Measurements from ENCODE around the gene GINS3.

GINS3 gene

GRCh38 chr16:58346831-58347371, 45.4 kb upstream of the GINS3 start:
- no peak overlapping the region for H3K27ac ChIP-seq (replicated peaks)
- H3K4me3 ChIP-seq (replicated peaks; ENCODE audit: insufficient read depth, low read length) = no peak overlapping the region
- peaks cover 17% of the 10 kb centered on the region for H3K27me3 ChIP-seq (ENCODE audit: insufficient read depth, poor library complexity, severe bottlenecking)
- DNase-seq (ENCODE audit: low read depth in 1 of 2, low spot score in 1 of 2) = no peak
- TF ChIP-seq SPI1 (IDR thresholded peaks at IDR 0.05; ENCODE audit: borderline replicate concordance, low read depth) (no peak), GABPA (IDR thresholded peaks at IDR 0.05; ENCODE audit: low read depth) (no peak), POLR2AphosphoS5 (IDR thresholded peaks at IDR 0.05; ENCODE audit: low read depth) (no peak)
- TF ChIP-seq, protein P1, sequence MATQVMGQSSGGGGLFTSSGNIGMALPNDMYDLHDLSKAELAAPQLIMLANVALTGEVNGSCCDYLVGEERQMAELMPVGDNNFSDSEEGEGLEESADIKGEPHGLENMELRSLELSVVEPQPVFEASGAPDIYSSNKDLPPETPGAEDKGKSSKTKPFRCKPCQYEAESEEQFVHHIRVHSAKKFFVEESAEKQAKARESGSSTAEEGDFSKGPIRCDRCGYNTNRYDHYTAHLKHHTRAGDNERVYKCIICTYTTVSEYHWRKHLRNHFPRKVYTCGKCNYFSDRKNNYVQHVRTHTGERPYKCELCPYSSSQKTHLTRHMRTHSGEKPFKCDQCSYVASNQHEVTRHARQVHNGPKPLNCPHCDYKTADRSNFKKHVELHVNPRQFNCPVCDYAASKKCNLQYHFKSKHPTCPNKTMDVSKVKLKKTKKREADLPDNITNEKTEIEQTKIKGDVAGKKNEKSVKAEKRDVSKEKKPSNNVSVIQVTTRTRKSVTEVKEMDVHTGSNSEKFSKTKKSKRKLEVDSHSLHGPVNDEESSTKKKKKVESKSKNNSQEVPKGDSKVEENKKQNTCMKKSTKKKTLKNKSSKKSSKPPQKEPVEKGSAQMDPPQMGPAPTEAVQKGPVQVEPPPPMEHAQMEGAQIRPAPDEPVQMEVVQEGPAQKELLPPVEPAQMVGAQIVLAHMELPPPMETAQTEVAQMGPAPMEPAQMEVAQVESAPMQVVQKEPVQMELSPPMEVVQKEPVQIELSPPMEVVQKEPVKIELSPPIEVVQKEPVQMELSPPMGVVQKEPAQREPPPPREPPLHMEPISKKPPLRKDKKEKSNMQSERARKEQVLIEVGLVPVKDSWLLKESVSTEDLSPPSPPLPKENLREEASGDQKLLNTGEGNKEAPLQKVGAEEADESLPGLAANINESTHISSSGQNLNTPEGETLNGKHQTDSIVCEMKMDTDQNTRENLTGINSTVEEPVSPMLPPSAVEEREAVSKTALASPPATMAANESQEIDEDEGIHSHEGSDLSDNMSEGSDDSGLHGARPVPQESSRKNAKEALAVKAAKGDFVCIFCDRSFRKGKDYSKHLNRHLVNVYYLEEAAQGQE (IDR thresholded peaks at IDR 0.05; ENCODE audit: insufficient replicate concordance, low read depth) = no peak
- TF ChIP-seq, protein P2, sequence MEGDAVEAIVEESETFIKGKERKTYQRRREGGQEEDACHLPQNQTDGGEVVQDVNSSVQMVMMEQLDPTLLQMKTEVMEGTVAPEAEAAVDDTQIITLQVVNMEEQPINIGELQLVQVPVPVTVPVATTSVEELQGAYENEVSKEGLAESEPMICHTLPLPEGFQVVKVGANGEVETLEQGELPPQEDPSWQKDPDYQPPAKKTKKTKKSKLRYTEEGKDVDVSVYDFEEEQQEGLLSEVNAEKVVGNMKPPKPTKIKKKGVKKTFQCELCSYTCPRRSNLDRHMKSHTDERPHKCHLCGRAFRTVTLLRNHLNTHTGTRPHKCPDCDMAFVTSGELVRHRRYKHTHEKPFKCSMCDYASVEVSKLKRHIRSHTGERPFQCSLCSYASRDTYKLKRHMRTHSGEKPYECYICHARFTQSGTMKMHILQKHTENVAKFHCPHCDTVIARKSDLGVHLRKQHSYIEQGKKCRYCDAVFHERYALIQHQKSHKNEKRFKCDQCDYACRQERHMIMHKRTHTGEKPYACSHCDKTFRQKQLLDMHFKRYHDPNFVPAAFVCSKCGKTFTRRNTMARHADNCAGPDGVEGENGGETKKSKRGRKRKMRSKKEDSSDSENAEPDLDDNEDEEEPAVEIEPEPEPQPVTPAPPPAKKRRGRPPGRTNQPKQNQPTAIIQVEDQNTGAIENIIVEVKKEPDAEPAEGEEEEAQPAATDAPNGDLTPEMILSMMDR (IDR thresholded peaks at IDR 0.05; ENCODE audit: insufficient read depth, low read length) = no peak

DNA sequence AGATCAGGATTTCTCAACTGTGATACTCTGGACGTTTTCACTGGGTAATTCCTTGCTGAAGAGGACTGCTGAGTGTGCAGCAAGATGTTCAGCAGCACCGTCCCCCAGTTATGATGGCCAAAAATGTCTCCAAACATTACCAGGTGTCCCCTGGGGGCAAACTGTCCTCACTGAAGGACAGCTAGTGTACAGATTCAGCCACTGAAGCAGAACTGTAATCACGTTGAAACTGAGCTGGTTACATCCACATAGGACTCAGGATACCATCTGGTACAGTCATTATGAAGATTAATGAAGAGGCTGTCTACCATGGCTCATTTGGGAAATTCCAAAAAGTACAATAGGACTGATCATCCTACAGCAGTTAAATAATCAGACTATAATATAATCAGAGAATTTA, 43.3 kb upstream of the GINS3 start:
- Histone ChIP-seq H3K4me3 (replicated peaks; ENCODE audit: insufficient read depth, low read length) (no peak overlapping the region), H3K27me3 (ENCODE audit: insufficient read depth, poor library complexity, severe bottlenecking) (peaks cover 17% of the 10 kb centered on the region), H3K27ac (replicated peaks) (no peak overlapping the region)
- no peak for DNase-seq (ENCODE audit: low read depth in 1 of 2, low spot score in 1 of 2)
- TF ChIP-seq SPI1 (IDR thresholded peaks at IDR 0.05; ENCODE audit: borderline replicate concordance, low read depth) (no peak), POLR2AphosphoS5 (IDR thresholded peaks at IDR 0.05; ENCODE audit: low read depth) (no peak), GABPA (IDR thresholded peaks at IDR 0.05; ENCODE audit: low read depth) (no peak)
- TF ChIP-seq, protein P2 (IDR thresholded peaks at IDR 0.05; ENCODE audit: insufficient read depth, low read length) = no peak
- TF ChIP-seq, protein P1 (IDR thresholded peaks at IDR 0.05; ENCODE audit: insufficient replicate concordance, low read depth) = no peak

- no peak overlapping the region for H3K4me3 ChIP-seq (replicated peaks; ENCODE audit: insufficient read depth, low read length)
- H3K27me3 ChIP-seq (ENCODE audit: insufficient read depth, poor library complexity, severe bottlenecking) = peaks cover 9% of the 10 kb centered on the region
- TF ChIP-seq, protein P2 (IDR thresholded peaks at IDR 0.05; ENCODE audit: insufficient read depth, low read length) = no peak
- no peak for TF ChIP-seq POLR2AphosphoS5 (IDR thresholded peaks at IDR 0.05; ENCODE audit: low read depth)
- no peak for TF ChIP-seq SPI1 (IDR thresholded peaks at IDR 0.05; ENCODE audit: borderline replicate concordance, low read depth)
- TF ChIP-seq, protein P1 (IDR thresholded peaks at IDR 0.05; ENCODE audit: insufficient replicate concordance, low read depth) = no peak
- no peak overlapping the region for H3K27ac ChIP-seq (replicated peaks)
- DNase-seq (ENCODE audit: low read depth in 1 of 2, low spot score in 1 of 2) = no peak
Observed at GRCh38 chr16:58352690-58353089, 39.6 kb upstream of the GINS3 start.

Measured in HL-60 (cell line).